Measurements from ENCODE around the gene CGNL1. TPM values are rescaled to one million over a fixed set of nuclear protein-coding genes. Genes with fewer than 3 reads are reported as not detected.

The CGNL1 gene
- total and polyA plus RNA-seq, 10 of the 15 experiments (the other 5 are each of a cell fraction or from before 2014, with no cell fraction given): under 0.01 to 0.27 (median 0.04) TPM; not detected in 3

DNA sequence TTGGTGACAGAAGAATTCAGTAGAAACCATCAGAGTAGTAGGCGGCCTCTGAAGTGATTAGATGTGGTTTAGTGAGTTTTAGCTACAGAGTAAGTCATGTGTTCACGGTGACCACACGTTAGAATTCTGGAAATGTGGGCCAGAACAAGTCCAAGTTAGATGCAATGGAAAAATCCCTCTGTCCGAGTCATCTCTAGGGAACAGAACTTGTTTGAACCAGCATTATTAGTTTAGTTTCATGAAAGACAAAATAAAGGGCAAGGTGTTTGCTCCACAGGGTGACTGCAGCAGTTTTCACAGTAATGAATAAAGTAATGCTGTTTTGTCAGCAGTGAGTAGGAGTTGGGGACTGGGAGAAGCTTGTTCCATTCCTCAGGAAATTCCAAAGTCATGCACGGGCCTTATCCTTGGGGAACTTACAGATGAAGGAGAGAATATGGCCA lies 100.2 kb downstream of the CGNL1 start:
- TF ChIP-seq, protein P1, sequence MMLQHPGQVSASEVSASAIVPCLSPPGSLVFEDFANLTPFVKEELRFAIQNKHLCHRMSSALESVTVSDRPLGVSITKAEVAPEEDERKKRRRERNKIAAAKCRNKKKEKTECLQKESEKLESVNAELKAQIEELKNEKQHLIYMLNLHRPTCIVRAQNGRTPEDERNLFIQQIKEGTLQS (IDR thresholded peaks at IDR 0.05; ENCODE audit: borderline replicate concordance, extremely low read depth, low read depth, low read length): no peak
- TF ChIP-seq SMARCA5 (IDR thresholded peaks at IDR 0.05) (no peak), SMAD1 (IDR thresholded peaks at IDR 0.05; ENCODE audit: low read depth, partially characterized antibody) (no peak), CHD4 (IDR thresholded peaks at IDR 0.05) (no peak), IKZF1 (conservative IDR thresholded peaks at IDR 0.05) (0 out of 2 replicates have a peak, but pooled peaks have one; percentile 24), MYC (IDR thresholded peaks at IDR 0.05; ENCODE audit: insufficient read depth, insufficient read length, insufficient replicate concordance, low read length, severe bottlenecking) (no peak)
- no peak overlapping the region for H3K4me3 ChIP-seq
- ATAC-seq (peak; percentile 37; the same call in 2 of the 3 replicates), DNase-seq (ENCODE audit: low read depth, low spot score) (no peak), FAIRE-seq (no peak)
- no peaks in the 10 kb centered on the region; a peak in 1 of 4 replicates for H3K27me3 ChIP-seq (replicated peaks in 1 of 2; ENCODE audit: control insufficient read depth in 2 of 2, insufficient read depth in 2 of 2, low read length in 1 of 2)
- H3K9me3 ChIP-seq (replicated peaks; ENCODE audit: control insufficient read depth, insufficient read depth, low read length): no peaks in the 10 kb centered on the region
- no peaks in the 10 kb centered on the region for H4K20me1 ChIP-seq (ENCODE audit: control insufficient read depth, insufficient read depth)
- H2AFZ ChIP-seq (ENCODE audit: control insufficient read depth, low read depth, low read length): no peak overlapping the region
- intact Hi-C loops (cut with micrococcal nuclease; ENCODE audit: unreplicated experiment) (no loop called here), in situ Hi-C loops (cut with MboI) (no loop called here)
- H3K9ac ChIP-seq (ENCODE audit: control insufficient read depth, insufficient read depth, low read length): no peak overlapping the region
- ChIA-PET POLR2A (no interaction called here), SMC1A (ENCODE audit: uncharacterized antibody, unreplicated experiment) (no interaction called here), RAD21 (ENCODE audit: unreplicated experiment) (no interaction called here), CTCF (no interaction called here)
- WGBS (ENCODE audit: insufficient coverage, insufficient replicate concordance, low lambda C conversion rate, missing lambda C conversion rate): 2% methylated on average over 5 of the region's 5 CpGs
- no TSS peak for BruUV-seq (replicated peaks)
- H3K4me2 ChIP-seq (ENCODE audit: control insufficient read depth, insufficient read depth): no peak overlapping the region
- no peak overlapping the region for H3K27ac ChIP-seq (ENCODE audit: control insufficient read depth, insufficient read depth)
- H3K36me3 ChIP-seq (ENCODE audit: control insufficient read depth in 2 of 2, insufficient read depth in 2 of 2, low read length in 1 of 2): no peaks in the 10 kb centered on the region
- H3K79me2 ChIP-seq (ENCODE audit: control insufficient read depth, insufficient read depth, low read length): no peaks in the 10 kb centered on the region
- H3K4me1 ChIP-seq (ENCODE audit: control insufficient read depth, insufficient read depth, low read length): no peaks in the 10 kb centered on the region

Measured in GM12878 (cell line).